ENCODE measurements around the gene SMIM41.

- TF ChIP-seq CTCF (IDR thresholded peaks at IDR 0.05; ENCODE audit: insufficient read depth, low read length): no peak
- TF ChIP-seq SPI1 (IDR thresholded peaks at IDR 0.05; ENCODE audit: borderline replicate concordance, low read depth): no peak
- TF ChIP-seq REST (IDR thresholded peaks at IDR 0.05; ENCODE audit: insufficient replicate concordance, low read depth): no peak
- no peak for TF ChIP-seq POLR2AphosphoS5 (IDR thresholded peaks at IDR 0.05; ENCODE audit: low read depth)
Measured at GRCh38 chr12:52053536-52054209, 25.8 kb upstream of the SMIM41 start.

Measured in HL-60 (cell line).